Superior temporal gyrus (tissue), 1 donor: Measurements from ENCODE around the gene MRAS.
A peak's percentile ranks its signal among the peaks of the same experiment; 100 is the strongest.
"Not testable (repeated sequence)": the region's sequence is repeated elsewhere in the genome, so short reads cannot be mapped to it uniquely, and the experiment has no call there.

Experiments
- DNase-seq: peaks from one replicate; pipeline ENCODE4 v3.0.0-alpha.2; 2016; ENCODE audit errors: extremely low spot score

Gene MRAS

GRCh38 chr3:138367326-138367850, 19.0 kb downstream of the MRAS start:
- DNase-seq, result no peak

GRCh38 chr3:138367911-138368310, 19.5 kb downstream of the MRAS start:
- DNase-seq, result peak; percentile 70

GRCh38 chr3:138369151-138369900, 20.9 kb downstream of the MRAS start:
- no peak for DNase-seq

- DNase-seq, result no peak
Observed at GRCh38 chr3:138370321-138370720, 21.9 kb downstream of the MRAS start.

- no peak for DNase-seq
Observed at GRCh38 chr3:138371070-138371965, 22.9 kb downstream of the MRAS start.

GRCh38 chr3:138373087-138373735, 24.8 kb downstream of the MRAS start:
- DNase-seq, result no peak

- no peak for DNase-seq
Observed at GRCh38 chr3:138373736-138374094, 25.3 kb downstream of the MRAS start.

- no peak for DNase-seq
Observed at GRCh38 chr3:138374573-138375134, 26.3 kb downstream of the MRAS start.

- no peak for DNase-seq
Observed at GRCh38 chr3:138375447-138375846, 27.1 kb downstream of the MRAS start.

- no peak for DNase-seq
Observed at GRCh38 chr3:138376663-138377062, 28.3 kb downstream of the MRAS start.

GRCh38 chr3:138377212-138377611, 28.8 kb downstream of the MRAS start:
- not testable (repeated sequence) for DNase-seq

- DNase-seq, result no peak
Observed at GRCh38 chr3:138377804-138378203, 29.4 kb downstream of the MRAS start.

- no peak for DNase-seq
Observed at GRCh38 chr3:138378331-138378730, 30.0 kb downstream of the MRAS start.

- no peak for DNase-seq
Observed at GRCh38 chr3:138378990-138379389, 30.6 kb downstream of the MRAS start.

- peak; percentile 91 for DNase-seq
Observed at GRCh38 chr3:138381413-138381901, 33.1 kb downstream of the MRAS start.

- DNase-seq, result peak; percentile 67
Observed at GRCh38 chr3:138381950-138382715, 33.8 kb downstream of the MRAS start.

GRCh38 chr3:138383715-138384465, 35.5 kb downstream of the MRAS start:
- DNase-seq, result no peak

- no peak for DNase-seq
Observed at GRCh38 chr3:138384531-138384930, 36.2 kb downstream of the MRAS start.

- DNase-seq, result no peak
Observed at GRCh38 chr3:138384976-138385375, 36.6 kb downstream of the MRAS start.

GRCh38 chr3:138389144-138389601, 40.8 kb downstream of the MRAS start:
- no peak for DNase-seq
